GM19328 (cell line): Measurements from ENCODE around the gene PLEKHS1.

ENCODE experiments used
- ATAC-seq: cut with Tn5 transposase; IDR thresholded peaks from one replicate; pipeline ENCODE4 v1.9.1; 2021; ENCODE audit warnings: mild to moderate bottlenecking, moderate library complexity; ENCODE audit not compliant: unreplicated experiment

Gene PLEKHS1

DNA sequence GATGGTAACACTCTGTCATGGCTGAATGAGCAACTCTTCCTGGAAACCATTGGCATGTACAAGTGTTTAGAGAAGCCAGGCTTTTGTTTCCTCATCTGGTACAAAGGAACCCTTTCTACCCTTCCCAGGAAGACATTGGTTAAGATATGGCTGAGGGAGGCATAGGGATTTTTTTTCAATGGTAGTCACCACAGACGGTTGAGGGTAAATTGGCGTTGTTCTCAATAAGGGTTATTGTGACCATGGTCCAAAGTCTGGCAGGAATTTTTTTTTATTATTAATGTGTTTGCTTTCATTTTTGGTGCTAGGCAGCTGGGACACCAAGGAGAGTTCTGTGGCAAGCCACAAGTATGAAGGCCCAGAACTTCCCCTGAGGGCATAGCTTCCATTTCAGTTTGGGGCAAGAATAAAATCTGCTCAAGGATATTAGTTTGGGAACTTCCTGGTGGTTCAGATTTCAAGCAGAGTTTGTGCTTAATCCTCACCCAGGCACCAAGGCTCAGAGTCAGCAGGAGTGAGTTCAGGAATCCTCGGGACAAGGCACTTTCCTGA, at the start of gene PLEKHS1:
TSS of gene PLEKHS1 (plus strand) at position 502 of the 552 bp plus-strand sequence. CDS start 3,596 bp downstream, outside the sequence.
- no peak for ATAC-seq

DNA sequence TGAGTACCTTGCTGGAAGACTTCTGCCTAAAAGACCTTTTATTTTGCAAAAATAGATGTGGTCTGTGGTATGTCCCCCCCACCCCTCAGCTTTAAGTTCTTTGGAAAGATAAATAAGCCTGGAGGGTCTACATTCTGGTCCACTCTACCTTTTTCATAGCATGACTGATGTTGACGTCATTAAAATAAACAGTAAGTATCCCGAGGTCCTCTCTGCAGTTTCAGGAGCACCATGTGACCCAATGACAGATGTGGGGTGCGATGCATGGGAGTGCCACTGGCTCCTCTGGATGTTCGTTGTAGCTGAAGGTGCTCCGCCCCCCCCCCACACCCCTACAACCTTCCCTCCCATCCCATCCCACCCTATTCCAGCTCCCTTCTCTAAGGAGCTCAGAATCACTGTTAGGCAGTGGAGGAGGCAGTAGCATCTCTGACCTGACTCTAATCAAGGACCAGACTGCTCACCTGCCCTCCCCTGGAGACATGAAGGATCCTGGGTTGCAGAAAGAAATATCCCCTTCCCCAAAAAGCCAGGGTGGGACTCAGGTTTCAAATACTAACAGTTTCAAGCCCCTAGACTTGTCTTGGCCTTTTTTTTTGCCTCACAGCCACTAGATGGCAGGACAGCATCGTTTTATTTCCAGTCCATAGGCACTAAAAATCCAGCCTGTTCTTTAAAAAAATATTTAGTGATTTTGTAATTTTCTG, 46.7 kb upstream of the PLEKHS1 start:
- no peak for ATAC-seq

DNA sequence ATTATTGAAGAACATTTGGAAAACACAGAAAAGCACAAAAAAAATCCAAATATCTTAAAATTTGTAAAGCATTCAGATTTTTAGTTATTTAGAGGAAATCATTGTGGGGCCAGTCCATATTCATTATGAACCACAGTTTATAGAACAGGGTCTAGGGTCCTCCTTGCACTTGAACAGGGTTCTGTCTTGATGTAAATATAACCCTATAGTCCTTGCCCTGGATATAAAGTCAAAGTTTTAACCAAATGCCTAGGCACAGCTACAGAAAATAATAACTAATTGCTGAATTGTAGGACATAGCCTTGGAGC, 46.2 kb upstream of the PLEKHS1 start:
- ATAC-seq: no peak

DNA sequence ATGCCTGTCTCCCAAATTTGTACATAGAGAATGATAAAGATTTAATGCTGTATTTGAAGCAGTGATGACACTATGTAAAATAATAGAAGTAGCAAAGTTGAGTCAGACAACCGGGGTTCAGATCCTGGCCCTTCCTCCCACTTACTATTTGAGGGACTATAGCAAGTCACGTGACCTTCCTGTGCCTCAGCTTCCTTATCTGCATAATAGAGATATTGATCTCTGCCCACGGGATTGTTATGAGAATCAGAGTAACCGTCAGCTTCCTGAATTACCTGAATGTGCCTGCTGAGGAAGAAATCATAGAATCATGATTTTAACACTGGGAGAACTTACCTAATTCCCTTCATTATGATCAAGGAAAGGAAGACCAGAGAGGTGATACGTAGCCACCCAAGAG, 44.9 kb upstream of the PLEKHS1 start:
- no peak for ATAC-seq

DNA sequence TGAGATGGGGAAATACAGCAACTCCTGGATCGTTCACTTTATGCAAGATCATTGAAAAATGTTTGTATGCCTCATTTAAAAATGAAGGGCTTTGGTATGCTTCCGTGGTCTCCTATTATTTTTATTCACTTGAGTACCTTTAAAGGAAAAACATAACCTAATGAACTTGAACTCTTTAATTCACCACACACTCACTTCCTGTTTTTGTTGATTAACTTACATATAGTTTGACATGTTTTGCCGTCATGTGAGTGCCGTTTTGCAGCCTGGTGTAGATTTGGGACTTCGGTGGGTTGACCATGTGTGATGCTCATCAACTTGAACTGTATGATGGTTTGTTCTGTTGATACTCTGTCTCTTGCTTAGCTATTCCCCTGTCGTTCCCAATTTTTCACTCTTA, 42.8 kb upstream of the PLEKHS1 start:
- no peak for ATAC-seq

DNA sequence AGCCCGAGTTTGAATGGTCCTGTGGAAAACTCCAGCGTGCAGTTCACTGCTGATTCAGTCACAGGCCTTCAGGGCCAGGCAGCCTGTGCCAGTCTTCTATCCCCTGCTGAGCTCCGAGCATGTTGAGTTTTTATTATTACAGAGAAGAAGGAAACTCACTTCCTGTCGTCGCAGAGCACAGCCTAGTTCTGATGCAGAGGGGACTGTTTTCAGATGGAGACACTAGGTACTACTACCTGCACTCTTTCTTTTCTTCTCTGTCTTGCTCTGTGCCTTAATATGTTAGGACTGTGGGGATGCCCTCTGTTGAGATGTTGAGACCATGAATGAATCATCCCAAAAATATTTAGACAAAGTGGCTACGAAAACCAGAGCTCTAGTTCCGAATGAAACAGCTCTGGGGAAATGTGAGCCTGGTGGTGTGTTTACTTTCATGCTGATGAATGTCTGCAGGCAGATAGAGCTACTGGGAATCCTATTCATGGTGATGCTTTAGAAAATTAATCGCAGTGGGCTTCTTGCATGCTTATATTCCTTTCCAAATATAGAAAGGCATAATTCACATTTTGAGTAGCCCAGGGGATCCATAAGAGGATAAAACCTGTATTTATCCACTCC, 42.2 kb upstream of the PLEKHS1 start:
- no peak for ATAC-seq

DNA sequence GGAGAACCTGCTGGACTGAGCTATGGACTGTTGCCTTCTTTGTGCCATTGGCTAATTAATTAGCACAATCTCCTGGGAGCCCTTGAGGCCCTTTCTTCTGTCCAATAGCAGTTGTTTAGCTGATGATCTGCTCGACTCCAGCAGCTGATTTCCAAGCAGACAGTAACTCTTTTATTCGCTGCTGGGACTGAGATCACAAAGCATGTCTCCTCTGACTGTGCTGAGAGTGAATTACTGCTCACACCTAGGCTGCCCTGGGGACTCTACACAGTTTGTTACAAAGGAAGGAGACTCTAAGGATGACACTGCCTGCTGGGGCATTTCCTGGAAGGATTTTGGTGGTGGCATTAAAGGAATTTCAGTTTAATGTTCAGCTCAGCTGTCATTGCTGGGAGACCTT, 40.3 kb upstream of the PLEKHS1 start:
- no peak for ATAC-seq

DNA sequence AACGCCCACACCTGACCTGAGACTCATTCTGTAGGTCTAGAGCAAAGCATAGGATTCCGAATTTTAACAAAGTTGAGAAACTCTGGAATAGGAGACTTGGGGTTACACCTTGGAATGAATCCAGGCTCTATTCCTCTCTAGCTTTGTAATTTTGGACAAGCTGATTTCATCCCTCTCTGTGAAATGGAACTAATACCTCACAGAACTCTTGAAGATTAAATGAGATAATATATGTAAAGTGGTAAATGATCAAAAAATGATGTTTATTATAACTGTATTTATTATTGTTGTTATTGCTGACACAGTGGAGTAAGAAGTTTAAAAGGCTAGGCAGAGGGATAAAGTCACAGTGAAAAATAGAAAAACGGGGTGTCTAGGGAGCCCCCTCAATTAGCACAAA, 39.5 kb upstream of the PLEKHS1 start:
- ATAC-seq: no peak

DNA sequence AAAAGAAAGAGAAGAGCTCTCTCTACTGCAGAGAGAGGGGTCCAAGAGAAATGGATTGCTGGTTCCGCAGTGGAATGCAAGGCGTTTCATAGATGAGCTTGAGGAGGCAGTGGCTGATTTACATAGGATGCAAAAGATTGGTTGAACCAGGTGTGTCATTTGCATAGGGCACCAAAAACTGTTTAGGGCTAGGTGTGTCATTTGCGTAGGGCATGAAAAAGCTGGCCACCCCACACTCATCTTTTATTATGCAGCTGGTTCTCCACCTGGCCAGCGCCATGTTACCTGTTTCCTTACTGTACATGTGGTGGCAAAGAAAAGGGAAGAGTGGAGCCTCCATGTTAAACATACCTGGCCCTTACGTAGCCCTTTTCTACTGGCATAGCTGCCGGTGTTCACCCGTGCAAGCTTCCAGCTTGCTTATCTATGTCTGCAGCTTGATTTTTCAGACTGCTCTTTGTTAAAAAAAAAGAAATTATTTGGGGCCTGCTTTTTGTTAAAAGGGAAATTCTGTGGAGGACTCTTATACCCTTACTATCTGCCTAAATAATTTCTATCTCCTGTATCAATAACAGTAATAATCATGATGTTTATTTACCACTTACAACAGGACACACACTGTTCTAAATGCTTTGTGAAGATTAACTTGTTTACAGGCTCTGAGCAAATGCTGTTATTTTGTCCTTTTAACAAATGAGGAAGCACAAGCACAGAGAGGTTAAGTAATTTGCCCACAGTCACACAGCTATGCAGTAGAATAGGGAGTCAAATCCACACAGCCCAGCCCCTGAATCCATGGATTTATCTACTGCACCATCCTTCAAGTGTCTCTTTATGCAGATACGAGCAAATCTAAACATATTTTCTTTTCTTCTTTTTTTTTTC, 38.5 kb upstream of the PLEKHS1 start:
- ATAC-seq: no peak

DNA sequence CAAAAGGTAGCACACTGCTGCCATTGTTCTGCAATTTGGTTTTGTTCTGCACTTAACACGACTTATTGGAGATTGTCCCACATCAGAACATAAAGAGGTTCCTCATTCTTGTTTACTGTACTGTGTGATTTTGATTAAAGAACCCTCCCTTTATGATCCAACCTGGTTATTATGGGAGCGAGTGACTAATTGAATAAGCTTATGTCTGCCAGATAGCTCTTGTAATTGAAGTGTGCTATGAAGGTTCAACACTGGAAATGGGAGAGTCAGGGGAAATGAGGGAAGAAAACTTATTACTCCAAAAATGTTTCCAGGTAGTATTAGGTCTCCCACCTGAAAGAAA, 37.9 kb upstream of the PLEKHS1 start:
- no peak for ATAC-seq

DNA sequence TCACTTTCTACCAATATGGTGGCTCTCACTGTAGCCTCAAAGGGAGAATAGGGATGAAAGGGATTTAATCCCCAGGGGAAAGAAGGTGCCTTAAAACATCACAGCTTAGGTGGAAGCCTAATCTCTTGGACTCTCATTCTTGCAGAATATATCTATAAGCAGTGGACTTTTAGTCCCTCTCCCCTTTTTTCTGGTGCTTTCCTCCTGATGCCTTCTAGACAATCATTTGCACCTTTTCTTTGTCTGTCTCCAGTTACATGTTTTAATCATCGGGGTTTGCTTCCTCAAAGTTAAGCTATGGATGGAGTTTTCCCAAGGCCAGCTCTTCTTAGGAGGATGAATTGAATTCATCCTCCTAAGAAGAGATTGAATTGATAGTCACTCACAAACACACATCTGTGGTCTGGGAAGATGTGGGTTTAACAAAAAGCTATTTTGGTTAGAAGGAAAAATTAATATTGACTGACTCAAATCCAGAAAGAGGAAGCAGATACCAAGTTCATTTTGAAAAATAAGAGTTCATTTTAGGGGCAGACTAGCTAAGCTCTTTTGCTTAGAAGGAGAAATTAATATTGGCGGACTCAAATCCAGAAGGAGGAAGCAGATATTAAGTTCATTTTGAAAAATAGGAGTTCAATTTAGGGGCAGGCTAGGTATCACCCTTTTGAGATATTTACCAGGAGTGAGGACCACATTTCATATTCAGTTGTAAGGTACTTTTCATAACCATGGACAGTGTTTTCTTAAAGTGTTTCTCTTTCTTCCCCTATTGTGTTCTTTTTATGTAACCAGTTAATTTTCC, 35.2 kb upstream of the PLEKHS1 start:
- no peak for ATAC-seq

DNA sequence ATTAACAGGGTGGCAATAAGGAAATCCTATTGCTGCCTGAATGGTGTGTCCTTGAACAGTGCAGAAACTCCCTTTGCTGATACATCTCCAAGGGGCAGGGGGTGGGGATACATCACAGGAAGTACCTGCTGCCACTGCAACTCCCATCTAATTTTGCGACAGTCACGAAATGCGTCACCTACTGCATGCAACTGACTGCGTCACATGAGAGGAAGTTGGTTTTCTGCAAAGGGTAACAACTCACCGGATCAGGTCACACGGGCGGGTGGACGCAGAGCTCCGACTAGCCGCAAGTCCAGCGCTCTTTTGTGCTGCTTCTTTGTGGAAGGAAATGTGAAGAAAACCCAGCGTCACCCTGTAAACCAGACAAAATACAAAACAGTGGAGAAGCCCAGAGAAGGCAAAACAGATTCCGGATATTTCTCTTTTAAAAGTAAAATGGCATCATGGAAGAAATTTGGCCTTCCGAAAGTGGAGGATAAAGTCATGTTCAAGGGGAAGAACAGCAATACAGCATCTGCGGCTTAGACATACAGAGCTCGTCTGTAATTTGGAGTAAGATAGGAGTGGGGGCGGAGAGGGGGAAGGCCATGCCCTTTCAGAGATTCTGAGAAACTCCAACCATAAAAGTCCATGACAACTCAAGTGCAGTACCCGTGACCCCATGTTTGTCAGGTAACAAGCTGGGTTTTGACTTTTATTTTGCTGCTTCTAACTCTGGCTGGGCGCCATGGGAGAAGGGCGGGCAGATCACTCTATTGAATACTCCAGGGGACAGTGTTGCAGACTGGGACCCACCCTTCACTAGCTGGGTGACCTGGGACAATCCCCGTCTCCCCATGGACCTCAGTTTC, 32.3 kb upstream of the PLEKHS1 start:
- no peak for ATAC-seq

DNA sequence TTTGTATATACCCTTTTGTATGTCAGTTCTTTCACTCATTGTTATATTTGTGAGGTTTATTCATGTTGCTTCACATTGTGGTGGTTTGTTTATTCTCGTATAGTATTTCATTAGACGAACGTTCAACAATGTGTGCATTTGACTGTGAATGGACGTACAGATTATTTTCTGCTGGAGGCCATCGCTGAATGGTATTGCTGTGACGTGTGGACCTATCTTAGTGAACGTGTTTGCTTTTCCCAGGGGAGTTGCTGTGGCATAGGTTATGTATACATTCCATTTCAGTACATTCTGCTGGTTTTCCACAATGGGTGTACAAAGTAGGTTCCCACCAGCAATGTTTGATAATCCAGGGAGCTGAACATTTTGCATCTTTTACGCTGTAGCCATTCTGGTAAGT, 31.1 kb upstream of the PLEKHS1 start:
- ATAC-seq: no peak

DNA sequence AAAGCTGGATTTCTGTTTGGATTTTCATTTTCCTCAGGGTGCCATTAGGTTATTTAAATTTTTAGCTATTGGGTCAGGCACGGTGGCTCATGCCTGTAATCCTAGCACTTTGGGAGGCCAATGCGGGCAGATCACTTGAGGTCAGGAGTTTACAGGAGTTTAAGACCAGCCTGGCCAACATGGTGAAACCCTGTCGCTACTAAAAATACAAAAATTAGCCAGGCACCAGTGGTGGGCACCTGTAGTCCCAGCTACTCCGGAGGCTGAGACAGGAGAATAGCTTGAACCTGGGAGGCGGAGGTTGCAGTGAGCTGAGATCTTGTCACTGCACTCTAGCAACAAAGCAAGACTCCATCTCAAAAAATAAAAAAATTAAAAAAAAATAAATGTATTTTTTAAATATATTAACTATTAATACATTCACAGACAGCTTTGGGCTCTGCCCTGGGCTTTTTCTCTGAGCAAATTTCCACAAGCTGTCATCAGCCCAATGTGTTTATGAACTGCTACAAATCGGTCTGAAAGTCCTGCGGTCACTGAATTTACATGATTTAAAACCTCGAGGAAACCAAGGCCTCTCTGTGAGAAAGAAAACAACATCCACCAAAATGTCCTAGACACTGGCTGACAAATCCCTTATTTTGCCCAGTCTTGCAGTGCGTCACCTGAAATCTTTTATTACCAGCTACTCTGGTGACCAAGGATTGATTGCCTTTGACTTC, 19.2 kb upstream of the PLEKHS1 start:
- no peak for ATAC-seq

DNA sequence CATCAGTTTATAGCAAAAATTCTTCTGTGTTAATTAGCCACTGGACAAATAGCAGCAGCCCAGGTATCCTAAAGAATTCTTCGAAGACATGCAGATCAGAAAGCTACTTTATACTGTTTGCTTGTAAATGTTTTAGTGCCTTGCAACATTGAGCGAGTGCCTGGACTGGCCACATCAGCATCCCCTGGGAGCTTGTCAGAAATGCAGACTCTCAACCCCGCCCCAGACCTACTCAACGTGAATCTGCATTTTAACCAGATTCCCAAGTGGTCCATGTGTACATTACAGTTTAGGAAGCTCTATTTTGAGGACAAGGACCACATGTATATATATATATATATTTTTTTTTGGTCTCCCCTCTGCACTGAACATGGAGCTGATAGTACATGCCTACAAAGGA, 18.5 kb upstream of the PLEKHS1 start:
- no peak for ATAC-seq

DNA sequence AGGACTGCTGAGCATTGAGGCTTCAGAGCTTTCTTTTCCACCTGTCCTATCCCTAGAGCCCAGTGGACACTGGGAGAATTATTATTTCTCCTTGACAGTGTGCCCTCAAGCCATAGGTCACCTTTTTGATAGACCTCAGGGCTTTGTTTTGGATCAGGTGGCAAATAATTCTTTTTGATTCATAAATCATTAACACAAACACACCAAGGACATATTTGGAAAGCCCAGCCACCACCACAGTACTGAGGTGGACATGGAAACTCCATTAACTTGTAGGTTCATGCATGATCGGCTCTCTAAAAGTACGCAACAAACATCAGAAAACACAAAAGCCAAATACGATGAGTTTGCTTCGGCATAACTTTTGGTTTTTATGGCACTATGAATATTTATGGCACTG, 17.8 kb upstream of the PLEKHS1 start:
- ATAC-seq: no peak

DNA sequence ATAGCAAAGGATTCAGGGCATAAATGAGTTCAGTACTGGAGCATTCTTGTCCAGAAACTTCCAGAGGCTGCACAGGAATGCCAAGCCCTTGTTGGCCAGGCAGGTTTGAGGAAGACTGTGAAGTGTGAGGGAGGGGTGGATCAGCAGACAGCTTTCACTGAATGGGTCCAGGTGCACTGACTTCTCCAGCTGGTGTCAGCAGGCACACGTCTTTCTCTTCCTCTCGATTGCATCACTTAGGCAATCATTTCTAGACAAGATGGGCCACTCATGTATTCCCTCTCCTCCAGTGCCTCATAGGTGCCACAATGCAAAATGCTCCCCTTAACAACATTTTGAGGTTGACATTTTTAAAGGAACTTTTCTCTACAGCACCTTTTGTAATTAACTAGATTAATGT, 15.6 kb upstream of the PLEKHS1 start:
- ATAC-seq: no peak

DNA sequence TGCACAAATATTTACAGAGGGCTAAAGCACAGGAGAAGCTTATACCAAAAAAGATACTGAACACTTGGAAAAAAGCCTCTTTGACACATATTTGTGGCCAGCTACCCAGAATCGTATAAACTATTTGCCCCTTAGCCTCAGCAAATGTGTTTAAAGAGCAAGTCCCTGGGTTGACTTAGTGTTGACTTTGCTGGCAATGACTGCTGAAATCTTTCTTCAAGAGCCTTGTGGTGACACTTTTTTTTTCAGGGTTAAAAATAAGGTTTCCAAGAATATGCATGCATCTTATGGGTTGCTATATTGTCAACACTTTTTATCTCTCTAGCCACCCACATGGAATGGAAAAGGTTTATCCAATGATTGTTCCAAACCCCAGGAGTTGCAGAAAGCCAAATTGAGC, 14.9 kb upstream of the PLEKHS1 start:
- ATAC-seq: no peak

DNA sequence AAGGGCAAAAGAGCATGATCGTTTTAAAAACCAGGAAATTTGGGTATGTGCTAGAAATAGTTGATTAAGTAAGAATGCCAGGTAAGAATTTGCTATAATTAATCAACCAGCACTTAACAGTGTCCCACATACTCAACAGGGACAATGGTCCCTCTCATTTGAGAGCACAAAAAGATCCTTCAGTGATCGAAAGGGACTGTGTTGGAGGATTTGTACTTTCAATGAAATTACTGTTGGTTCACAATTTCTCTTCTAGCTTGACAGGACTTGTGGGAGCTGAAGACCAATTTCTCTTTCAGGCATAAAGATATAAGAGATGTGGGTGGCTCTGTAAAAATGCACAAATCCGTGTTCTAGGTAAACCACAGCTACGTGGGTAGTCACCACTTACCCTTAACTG, 12.5 kb upstream of the PLEKHS1 start:
- no peak for ATAC-seq

DNA sequence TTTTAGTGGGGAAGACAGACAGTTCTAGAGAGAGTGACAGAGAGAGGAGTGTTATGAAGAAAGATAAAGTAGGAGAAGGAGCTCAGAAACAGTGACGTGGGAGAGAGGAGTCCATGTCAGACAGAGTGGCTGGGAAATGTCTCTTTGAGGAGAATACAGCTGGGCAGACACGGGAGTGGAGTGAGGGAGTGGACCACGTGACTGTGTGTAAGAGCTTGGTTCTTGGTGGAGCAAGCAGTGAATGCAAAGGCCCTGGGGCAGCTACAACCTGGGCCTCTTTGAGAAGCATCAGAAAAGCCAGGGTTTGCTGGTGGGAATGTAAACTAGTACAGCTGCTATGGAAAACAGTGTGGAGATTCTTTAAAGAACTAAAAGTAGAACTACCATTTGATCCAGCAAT, 11.9 kb upstream of the PLEKHS1 start:
- ATAC-seq: no peak
